Stimulated activated CD4-positive, alpha-beta T cell treated with anti-CD3 and anti-CD28 coated beads, Interleukin-15, amount 100 ng/mL, for 48 hours (primary cell): ENCODE results near the gene AK2.
"Not testable (repeated sequence)": the region's sequence is repeated elsewhere in the genome, so short reads cannot be mapped to it uniquely, and the experiment has no call there.

Experiments
- DNase-seq, 2 donors: peaks; one replicate each; pipeline ENCODE4 v3.0.0-alpha.2; 2020; ENCODE audit warnings: low read depth in 2 of 2

AK2 gene

DNA sequence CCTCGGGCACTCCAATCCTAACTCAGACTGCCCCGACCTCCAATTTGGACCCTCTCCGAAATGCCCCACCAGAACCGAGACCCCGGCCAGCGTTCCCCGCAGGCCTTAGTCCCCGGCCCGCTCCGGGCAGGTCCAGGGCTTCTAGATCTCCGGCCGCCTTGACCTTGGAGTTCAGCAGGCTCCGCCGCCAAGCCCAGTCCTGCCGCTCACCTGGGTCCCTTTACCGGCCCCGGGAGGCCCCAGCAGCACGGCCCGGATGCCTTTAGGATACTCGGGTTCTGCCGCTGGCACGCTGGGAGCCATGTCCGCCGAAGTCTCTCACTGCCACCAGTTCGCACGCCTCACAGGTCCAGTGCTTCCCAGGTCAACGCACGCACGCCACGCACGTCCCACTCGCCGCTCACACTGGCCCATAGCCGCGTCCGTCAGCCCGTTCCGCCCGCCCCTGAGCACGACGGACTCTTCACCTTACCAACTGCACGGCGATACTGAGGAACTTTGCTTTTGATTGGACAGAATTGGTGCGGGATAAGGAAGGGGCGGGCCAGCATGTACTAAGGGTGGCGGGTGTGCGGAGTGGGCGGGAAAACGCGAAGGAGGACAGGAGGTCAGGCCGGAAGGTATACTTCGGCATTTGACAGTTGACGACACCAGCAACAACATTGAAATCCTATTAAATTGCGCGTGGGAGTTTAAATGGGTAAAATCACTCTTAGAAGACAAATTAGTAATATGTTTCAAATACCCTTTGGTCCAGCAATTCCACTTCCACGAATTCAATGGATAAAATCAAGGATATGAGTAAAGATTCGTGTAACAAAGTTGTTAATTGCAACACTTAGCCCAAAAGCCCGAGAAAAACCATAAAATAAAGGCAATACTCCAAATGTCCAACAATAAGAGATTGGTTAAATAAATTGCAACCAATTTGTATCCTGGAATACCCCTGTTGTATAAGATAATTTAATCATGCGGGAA is at the start of gene AK2:
AK2 (minus strand) TSS at position 358 of the 978 bp plus-strand sequence; CDS start at position 303, 55 bp downstream.
- peak; percentile 90 to 92 for DNase-seq

DNA sequence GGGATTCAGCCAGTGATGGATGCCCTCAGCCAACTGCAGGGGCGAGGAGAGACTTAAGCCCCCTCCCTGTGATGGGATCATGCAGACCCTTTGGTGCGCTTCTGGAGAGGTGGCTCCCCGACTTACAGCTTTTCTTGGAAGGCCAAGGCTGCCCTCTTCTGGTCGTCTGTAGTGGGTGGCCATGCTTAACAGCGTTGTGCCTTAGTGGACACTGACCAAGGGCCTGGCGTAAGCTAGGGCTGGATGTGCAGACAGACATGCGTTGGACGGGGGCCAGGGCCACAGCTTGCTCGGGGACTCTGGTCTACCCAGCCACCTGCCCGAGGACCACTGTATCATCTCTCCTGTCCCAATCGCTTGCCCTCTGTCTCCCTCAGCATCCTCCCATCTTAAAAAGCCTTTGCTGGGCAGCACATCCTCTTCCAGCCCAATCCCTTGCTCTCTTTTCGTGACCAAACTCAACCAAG is 49.7 kb upstream of the AK2 start:
- peak in 1 of 2 donors; percentile 25 for DNase-seq

DNA sequence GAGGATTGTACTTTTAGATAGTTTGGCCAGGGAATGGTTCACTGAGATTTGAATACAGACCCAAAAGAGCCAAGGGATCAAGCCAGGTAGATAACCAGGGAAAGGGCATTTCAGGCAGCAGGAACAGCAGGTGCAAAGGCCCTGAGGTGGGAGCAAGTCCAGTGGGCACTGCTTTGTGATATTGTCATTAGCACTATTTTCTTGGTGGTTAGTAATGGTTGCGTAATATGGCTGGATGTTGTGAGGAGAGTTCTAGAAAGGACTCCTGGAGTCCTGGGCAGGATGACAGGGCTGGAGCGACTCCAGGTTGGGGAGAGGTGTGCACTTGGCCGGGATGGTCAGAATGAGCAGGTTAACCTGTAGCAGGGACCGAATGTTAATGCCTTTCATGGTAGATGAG is 48.6 kb upstream of the AK2 start:
- DNase-seq = no peak

DNA sequence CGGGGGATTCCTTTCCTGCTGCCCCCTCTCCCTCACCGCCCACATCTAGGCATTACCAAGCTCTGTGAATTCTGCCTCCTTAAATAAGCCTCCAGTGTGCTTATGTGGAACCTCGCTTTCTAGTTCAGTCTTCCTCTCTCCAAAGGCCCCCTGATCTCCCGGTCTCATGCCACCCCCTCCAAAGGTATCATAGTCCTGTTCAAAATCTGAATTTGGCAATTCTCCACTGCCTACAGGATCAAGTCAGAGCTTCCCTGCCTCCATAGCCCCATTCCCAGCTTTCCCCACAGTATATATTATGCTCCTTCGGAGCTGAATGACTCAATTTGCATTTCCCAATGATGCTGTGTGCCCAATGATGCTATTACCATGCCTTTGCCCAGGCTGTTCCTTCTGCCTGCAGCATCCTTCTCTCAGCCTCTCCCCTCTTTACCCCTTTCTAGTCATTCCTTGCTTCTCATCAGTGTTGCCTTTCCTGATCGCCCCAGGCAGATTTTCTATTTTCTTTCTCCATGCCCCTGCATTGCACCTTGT is 46.0 kb upstream of the AK2 start:
- DNase-seq = no peak

- DNase-seq = no peak
These were observed 45.0 kb upstream of the AK2 start for GRCh38 chr1:33081554-33082305.

- peak; percentile 97 for DNase-seq
These were observed 44.3 kb upstream of the AK2 start, which contains the start of gene AZIN2 for GRCh38 chr1:33080885-33081553. TSS of gene AZIN2 (plus strand) at chr1:33081153. CDS start at chr1:33082250, 1,097 bp downstream.

DNA sequence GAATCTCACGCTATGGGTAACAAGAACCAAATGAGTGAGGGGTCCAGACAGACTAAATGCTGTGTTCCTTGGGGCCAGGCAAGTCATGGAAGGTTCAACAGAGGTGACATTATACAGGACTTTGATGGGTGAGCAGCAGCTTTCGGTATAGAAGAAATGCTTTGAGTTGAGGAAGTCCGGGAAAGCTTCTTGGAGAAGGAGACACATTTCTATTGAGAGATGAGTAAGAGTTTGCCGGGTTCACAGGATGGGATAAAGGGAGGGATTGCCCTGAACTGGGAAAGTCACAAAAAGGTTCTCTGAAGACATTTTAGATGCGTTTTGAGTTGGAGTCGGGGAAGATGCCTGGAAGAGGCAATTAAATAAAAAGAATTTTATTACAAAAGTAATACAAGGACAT is 43.7 kb upstream of the AK2 start:
- no peak for DNase-seq

DNA sequence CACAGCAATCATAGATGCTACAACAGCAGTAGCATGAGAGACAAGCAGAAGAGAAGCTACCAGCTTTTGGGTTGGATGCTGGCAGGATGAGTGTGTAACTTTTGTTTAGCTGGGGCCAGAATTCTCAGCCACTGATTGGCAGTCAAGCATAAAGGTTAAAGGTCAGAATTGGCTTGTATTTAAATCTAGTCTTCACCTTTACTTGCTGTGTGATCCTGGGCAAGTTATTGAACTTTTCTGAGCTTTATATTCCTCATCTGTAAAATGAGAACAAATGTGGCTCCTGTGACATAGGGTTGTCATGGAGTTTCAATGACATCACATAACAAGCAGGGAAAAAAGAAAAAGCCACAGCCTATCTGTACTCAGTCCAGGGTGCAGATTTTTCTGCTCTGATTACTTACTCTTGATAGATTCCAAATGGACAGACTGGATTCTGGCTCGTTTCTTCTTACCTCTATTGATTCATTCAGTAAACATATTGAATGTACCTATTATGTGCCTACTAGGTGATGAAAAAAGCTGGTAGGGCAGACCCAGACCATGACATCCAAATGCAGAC is 41.4 kb upstream of the AK2 start:
- DNase-seq = no peak

DNA sequence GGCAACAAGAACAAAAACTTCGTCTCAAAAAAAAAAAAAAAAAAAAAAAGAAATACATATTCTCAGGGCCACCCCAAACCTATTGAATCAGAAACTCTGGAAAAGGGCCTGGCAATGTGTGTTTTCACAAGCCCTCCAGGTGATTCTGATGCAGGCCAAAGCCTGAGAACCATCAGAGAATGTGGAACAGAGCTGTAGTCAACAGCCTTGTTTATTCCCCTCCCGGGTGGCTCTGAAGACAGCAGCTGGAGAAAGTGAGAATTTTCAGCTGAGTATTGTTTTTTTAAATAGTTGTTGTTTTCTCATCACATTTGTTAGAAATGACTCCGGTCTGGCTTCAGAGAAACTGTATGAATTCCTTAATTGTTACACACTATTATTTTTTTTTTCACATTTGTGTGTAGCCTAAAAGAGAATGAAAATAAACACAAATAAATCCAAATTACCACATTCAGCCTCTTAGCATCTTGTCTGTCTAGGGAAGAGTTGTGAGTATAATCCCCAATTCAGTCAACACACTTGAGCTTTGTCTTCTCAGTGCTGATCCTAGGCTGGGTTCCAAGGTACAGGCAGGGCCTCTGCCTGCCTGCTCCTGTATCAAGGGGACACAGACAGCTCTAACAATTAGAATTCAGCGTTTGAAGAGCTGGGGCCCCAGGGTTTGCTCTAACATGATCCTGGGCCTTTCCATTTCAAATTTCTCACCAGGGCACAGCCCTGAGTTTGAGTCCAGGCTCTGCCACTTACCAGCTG is 37.7 kb upstream of the AK2 start:
- no peak for DNase-seq

DNA sequence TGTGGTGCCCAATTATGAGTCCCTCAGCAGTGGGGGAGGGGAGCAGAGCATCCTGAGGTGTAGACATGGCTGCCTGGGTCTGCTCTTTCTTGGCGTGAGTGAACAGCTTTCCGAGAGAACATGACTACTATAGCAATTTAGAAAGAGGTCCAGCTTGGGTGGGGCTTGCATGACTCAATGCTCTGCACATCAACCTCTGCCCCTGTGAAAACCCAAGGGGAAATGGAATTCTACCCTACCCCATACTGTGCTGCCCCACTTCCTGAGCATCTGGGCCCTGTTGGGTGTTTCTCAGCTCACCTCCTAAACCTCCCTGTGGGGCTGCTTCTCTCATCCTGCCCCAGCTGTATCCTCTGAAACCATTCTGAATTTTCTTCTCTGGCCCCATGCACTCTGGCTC is 36.0 kb upstream of the AK2 start:
- DNase-seq = no peak

DNA sequence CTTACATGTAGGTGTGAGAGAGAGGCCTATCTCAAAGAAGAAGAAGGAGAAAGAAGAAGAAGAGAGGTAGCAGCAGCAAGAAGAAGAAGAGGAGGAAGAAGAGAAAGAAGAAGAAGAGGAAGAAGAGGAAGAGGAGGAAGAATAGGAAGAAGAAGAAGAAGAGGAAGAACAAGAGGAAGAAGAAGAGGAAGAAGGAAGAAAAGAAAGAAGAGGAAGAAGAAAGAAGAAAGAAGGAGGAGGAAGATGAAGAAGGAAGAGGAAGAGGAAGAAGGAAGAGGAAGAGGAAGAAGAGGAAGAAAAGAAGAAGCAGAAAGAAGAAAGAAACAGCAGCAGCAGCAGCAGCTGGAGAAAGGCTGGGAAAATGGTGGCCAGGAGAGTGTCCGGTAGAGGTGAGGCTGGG is 33.9 kb upstream of the AK2 start:
- no peak for DNase-seq

DNA sequence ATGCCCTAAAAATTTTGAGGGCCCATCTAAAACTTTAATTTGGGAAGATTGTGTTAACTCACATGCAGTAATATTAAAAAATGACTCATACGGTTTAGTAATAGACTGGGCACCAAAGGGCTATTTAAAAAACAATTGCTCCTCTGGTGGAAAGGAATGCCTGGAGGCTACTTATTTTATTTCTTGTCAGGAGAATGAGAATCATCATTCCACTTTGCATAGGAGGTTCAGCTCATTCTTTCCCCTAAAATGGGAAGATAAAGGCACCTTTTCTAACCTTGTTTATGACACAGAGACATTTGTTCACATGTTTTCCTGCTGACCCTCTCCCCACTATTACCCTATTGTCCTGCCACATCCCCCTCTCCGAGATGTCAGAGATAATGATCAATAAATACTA is 31.4 kb upstream of the AK2 start:
- not testable (repeated sequence) for DNase-seq

GRCh38 chr1:33066477-33066876 is 29.8 kb upstream of the AK2 start:
- DNase-seq = not testable (repeated sequence)

GRCh38 chr1:33065301-33065700 is 28.6 kb upstream of the AK2 start:
- no peak for DNase-seq

GRCh38 chr1:33064284-33064683 is 27.6 kb upstream of the AK2 start:
- DNase-seq = not testable (repeated sequence)

GRCh38 chr1:33061834-33062233 is 25.2 kb upstream of the AK2 start:
- DNase-seq = no peak

GRCh38 chr1:33060579-33061083 is 23.9 kb upstream of the AK2 start:
- DNase-seq = no peak

DNA sequence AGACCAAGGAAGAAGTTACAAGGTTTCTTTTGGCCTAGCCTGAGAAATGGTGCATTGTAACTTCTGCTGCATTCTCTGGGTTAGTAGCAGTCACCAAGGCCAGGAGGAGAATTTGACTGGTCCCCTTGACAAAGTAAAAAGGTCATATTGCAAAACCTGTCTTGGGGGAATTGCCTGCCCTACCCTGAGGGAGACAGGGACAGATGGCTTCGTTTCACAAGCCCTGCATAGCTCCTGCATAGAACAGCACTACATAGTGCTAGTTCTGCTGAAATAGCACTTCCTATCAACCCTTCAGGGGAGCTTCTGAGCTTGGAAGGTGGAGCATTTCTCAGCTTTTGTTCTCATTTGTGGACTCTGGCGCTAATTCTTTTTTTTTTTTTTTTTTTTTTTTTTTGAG is 20.4 kb upstream of the AK2 start:
- no peak for DNase-seq

DNA sequence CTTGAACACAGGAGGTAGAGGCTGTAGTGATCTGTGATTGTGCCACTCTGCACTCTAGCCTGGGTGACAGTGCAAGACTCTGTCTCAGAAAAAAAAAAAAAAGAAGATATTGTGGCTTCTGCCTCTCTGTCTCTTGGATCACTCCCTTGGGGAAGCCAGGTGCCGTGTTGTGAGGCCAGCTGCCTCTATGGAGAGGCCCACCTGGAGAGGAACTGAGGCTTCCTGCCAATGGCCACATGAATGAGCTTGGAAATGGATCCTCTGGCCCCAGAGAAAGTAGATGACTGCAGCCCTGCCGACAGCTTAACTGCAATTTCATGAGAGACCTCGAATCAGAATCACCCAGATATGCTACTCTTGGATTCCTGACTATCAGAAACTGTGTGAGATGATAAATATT is 19.7 kb upstream of the AK2 start:
- no peak for DNase-seq
